ENCODE data around the gene AGBL4.
A peak's percentile ranks its signal among the peaks of the same experiment; 100 is the strongest.

The AGBL4 gene

GRCh38 chr1:48810740-48811139 is 1213.0 kb downstream of the AGBL4 start:
- TF ChIP-seq, protein P1, sequence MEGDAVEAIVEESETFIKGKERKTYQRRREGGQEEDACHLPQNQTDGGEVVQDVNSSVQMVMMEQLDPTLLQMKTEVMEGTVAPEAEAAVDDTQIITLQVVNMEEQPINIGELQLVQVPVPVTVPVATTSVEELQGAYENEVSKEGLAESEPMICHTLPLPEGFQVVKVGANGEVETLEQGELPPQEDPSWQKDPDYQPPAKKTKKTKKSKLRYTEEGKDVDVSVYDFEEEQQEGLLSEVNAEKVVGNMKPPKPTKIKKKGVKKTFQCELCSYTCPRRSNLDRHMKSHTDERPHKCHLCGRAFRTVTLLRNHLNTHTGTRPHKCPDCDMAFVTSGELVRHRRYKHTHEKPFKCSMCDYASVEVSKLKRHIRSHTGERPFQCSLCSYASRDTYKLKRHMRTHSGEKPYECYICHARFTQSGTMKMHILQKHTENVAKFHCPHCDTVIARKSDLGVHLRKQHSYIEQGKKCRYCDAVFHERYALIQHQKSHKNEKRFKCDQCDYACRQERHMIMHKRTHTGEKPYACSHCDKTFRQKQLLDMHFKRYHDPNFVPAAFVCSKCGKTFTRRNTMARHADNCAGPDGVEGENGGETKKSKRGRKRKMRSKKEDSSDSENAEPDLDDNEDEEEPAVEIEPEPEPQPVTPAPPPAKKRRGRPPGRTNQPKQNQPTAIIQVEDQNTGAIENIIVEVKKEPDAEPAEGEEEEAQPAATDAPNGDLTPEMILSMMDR (IDR thresholded peaks at IDR 0.05; ENCODE audit: low read depth, low read length) = no peak
- peak; percentile 57 for DNase-seq (ENCODE audit: extremely low read depth, low read depth)

DNA sequence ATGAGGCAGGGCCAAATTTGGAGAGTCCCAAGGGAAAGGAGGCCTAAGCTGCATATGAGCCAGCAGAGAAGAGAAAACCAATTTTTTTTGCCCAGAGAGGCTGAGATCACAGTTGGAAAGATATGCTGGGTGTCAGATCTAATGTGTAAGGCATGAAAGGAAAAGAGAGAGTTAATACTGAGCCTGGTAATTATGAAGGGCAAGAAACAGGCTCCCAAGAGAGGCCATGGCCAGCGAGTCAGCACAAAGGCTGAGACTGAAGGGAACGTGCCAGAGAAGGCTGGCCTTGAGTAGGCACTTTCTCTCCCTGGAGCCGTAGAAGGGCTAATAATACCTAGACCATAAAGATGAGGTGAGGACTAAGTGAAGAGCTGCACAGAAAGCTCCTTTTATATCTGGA is 1215.3 kb downstream of the AGBL4 start:
- TF ChIP-seq, protein P1 (IDR thresholded peaks at IDR 0.05; ENCODE audit: low read depth, low read length) = no peak
- no peak for DNase-seq (ENCODE audit: extremely low read depth, low read depth)

DNA sequence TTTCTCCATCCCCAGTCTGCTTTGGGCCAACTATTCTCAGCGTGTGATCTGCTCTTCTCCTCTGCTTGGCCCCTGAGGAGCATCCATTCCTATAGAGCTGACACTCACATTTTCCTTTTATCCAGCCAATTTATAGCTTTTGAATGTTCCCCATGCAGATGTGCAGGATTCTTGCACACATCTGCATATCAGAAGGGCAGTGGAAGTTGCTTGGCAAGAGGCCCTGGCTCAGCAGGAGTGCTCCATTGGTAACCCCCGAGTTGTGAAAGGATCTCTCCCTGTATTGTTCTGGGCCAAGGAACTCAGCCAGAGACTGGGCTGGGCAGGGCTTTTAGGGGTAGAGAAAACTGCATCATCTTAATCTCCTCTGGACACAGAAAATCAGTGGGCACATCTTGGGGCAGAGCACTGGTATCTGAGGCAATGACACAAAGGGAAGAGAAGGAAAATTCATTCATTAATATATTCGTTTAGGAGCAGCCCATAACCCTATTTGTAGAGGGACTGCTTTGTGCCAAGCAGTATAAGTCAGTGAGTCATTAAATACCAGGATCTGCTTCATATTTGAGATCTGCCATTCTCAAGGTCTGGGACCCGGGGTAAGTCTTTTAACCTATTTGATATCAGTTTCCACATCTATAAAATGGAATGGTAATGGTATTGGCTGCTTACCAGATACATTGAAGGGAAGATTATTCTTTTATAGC is 1216.0 kb downstream of the AGBL4 start:
- DNase-seq (ENCODE audit: extremely low read depth, low read depth) = no peak
- TF ChIP-seq, protein P1 (IDR thresholded peaks at IDR 0.05; ENCODE audit: low read depth, low read length) = no peak

DNA sequence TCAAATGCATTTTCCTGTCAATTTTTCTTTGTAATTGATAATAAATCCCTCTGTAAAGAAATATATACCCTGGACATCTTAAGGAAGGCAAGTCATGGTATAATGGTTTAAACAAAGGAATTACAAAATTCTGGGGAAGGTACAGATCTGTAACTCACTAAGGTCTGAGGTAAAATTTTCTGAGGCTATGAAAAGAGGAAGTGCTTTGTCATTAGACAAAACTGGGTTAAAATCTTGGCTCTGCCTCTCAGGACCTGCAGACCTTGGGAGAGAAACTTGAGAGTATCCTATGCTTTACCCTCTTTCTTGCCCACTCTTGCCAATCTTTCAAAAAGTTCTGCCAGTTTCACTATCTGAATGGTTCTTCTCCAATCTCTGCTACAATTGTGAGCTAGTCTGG is 1220.3 kb downstream of the AGBL4 start:
- no peak for DNase-seq (ENCODE audit: extremely low read depth, low read depth)
- TF ChIP-seq, protein P1 (IDR thresholded peaks at IDR 0.05; ENCODE audit: low read depth, low read length) = no peak

GRCh38 chr1:48794816-48795215 is 1228.9 kb downstream of the AGBL4 start:
- TF ChIP-seq, protein P1 (IDR thresholded peaks at IDR 0.05; ENCODE audit: low read depth, low read length) = no peak
- DNase-seq (ENCODE audit: extremely low read depth, low read depth) = no peak

GRCh38 chr1:48793863-48794262 is 1229.9 kb downstream of the AGBL4 start:
- no peak for DNase-seq (ENCODE audit: extremely low read depth, low read depth)
- TF ChIP-seq, protein P1 (IDR thresholded peaks at IDR 0.05; ENCODE audit: low read depth, low read length) = no peak

GRCh38 chr1:48792961-48793360 is 1230.8 kb downstream of the AGBL4 start:
- TF ChIP-seq, protein P1 (IDR thresholded peaks at IDR 0.05; ENCODE audit: low read depth, low read length) = no peak
- DNase-seq (ENCODE audit: extremely low read depth, low read depth) = no peak

Data from AG09319 (cell line).